WTC11 (cell line): Measurements from ENCODE around the gene RNASE12. TPM values are rescaled to one million over a fixed set of nuclear protein-coding genes. Genes with fewer than 3 reads are reported as not detected.

ENCODE experiments used
- ATAC-seq: fragments of 200-7000 bp; cut with Tn5 transposase; 2 replicates; pipeline ENCODE4 v1.10.0; 2021; ENCODE audit warnings: mild to moderate bottlenecking, moderate library complexity
- CTCF ChIA-PET: fragments of 300-600 bp; sonication (Branson Sonifier 250); formaldehyde crosslinking; loops from one replicate; lab custom pipeline; 2021; ENCODE audit warnings: antibody characterized with exemption; lab: Charles Lee
- POLR2A ChIA-PET: fragments of 350-600 bp; sonication (Branson Sonifier 250); formaldehyde crosslinking; loops from one replicate; lab custom pipeline; 2021; ENCODE audit warnings: antibody characterized with exemption; lab: Charles Lee
- DNase-seq: peaks from one replicate; pipeline ENCODE4 v3.0.0; 2021; ENCODE audit warnings: low spot score
- H3K27ac Mint-ChIP-seq: 2 replicates; pipeline ENCODE4 v1.8.0; 2021; ENCODE audit warnings: mixed read lengths
- H3K27me3 Mint-ChIP-seq: 2 replicates; pipeline ENCODE4 v1.8.0; 2021; ENCODE audit warnings: low read depth, mild to moderate bottlenecking, moderate library complexity, mixed read lengths
- H3K36me3 Mint-ChIP-seq: 2 replicates; pipeline ENCODE4 v1.8.0; 2021; ENCODE audit warnings: mixed read lengths
- H3K4me1 Mint-ChIP-seq: 2 replicates; pipeline ENCODE4 v1.8.0; 2022; ENCODE audit warnings: mixed read lengths
- H3K4me3 Mint-ChIP-seq: 2 replicates; pipeline ENCODE4 v1.8.0; 2021; ENCODE audit warnings: mild to moderate bottlenecking, moderate library complexity, mixed read lengths
- H3K9me3 Mint-ChIP-seq: 2 replicates; pipeline ENCODE4 v1.8.0; 2021; ENCODE audit warnings: mixed read lengths
- ATF1 ChIP-seq: sonication (generic); formaldehyde crosslinking; IDR thresholded peaks from 2 replicates; pipeline ENCODE4 v1.8.1; 2023; ENCODE audit warnings: mild to moderate bottlenecking, moderate library complexity, missing genetic modification reagents
- CBFB ChIP-seq: sonication (generic); formaldehyde crosslinking; IDR thresholded peaks from 2 replicates; pipeline ENCODE4 v1.8.1; 2022; ENCODE audit warnings: mild to moderate bottlenecking, low read depth, missing genetic modification reagents
- CREB1 ChIP-seq: sonication (generic); formaldehyde crosslinking; IDR thresholded peaks from 2 replicates; pipeline ENCODE4 v1.8.0; 2023; ENCODE audit warnings: mild to moderate bottlenecking, missing genetic modification reagents
- ELF4 ChIP-seq: sonication (generic); formaldehyde crosslinking; IDR thresholded peaks from 2 replicates; pipeline ENCODE4 v1.8.1; 2022; ENCODE audit warnings: low read depth, mild to moderate bottlenecking, moderate library complexity, missing genetic modification reagents
- EMX1 ChIP-seq: fragments of 250-450 bp; sonication (Bioruptor Pico); IDR thresholded peaks from 2 replicates; pipeline ENCODE4 v1.8.0; 2021; ENCODE audit warnings: mild to moderate bottlenecking
- ERG ChIP-seq: fragments of 250-450 bp; sonication (Bioruptor Pico); IDR thresholded peaks from 2 replicates; pipeline ENCODE4 v1.8.0; 2021; ENCODE audit warnings: mild to moderate bottlenecking
- HMGA2 ChIP-seq: fragments of 250-450 bp; sonication (Bioruptor Pico); IDR thresholded peaks from 2 replicates; pipeline ENCODE4 v1.4.0; 2021; ENCODE audit warnings: mild to moderate bottlenecking, moderate library complexity
- IRF2 ChIP-seq: sonication (generic); formaldehyde crosslinking; IDR thresholded peaks from 2 replicates; pipeline ENCODE4 v1.8.0; 2022; ENCODE audit warnings: low read depth, missing genetic modification reagents, borderline replicate concordance
- MXD4 ChIP-seq: fragments of 250-450 bp; sonication (Bioruptor Pico); IDR thresholded peaks from 2 replicates; pipeline ENCODE4 v1.8.0; 2021; ENCODE audit warnings: mild to moderate bottlenecking, moderate library complexity, borderline replicate concordance
- NFYB ChIP-seq: sonication (generic); formaldehyde crosslinking; conservative IDR thresholded peaks from 2 replicates; pipeline ENCODE4 v1.8.0; 2022; ENCODE audit warnings: low read depth, missing genetic modification reagents
- PRRX2 ChIP-seq: fragments of 250-450 bp; sonication (Bioruptor Pico); IDR thresholded peaks from 2 replicates; pipeline ENCODE4 v1.8.0; 2021; ENCODE audit warnings: mild to moderate bottlenecking
- RELA ChIP-seq: sonication (generic); formaldehyde crosslinking; IDR thresholded peaks from 2 replicates; pipeline ENCODE4 v1.8.1; 2022; ENCODE audit warnings: missing genetic modification reagents, mild to moderate bottlenecking, borderline replicate concordance
- RORB ChIP-seq: fragments of 250-450 bp; sonication (Bioruptor Pico); IDR thresholded peaks from 2 replicates; pipeline ENCODE4 v1.9.0; 2021; ENCODE audit warnings: mild to moderate bottlenecking
- TEAD4 ChIP-seq: sonication (generic); formaldehyde crosslinking; IDR thresholded peaks from 2 replicates; pipeline ENCODE4 v1.8.0; 2022; ENCODE audit warnings: mild to moderate bottlenecking, missing genetic modification reagents
- TP53 ChIP-seq: sonication (generic); formaldehyde crosslinking; IDR thresholded peaks from 2 replicates; pipeline ENCODE4 v1.8.1; 2023; ENCODE audit warnings: mild to moderate bottlenecking, missing genetic modification reagents
- ZBTB21 ChIP-seq: sonication (generic); formaldehyde crosslinking; IDR thresholded peaks from 2 replicates; pipeline ENCODE4 v1.8.1; 2023; ENCODE audit warnings: mild to moderate bottlenecking, missing genetic modification reagents, borderline replicate concordance
- ZNF138 ChIP-seq: sonication (generic); formaldehyde crosslinking; conservative IDR thresholded peaks from 2 replicates; pipeline ENCODE4 v1.8.1; 2022; ENCODE audit warnings: mild to moderate bottlenecking, moderate library complexity, missing genetic modification reagents
- ZNF281 ChIP-seq: sonication (generic); formaldehyde crosslinking; IDR thresholded peaks from 2 replicates; pipeline ENCODE4 v1.8.0; 2023; ENCODE audit warnings: mild to moderate bottlenecking, missing genetic modification reagents
- ZNF423 ChIP-seq: fragments of 250-450 bp; sonication (Bioruptor Pico); IDR thresholded peaks from 2 replicates; pipeline ENCODE4 v2.1.2; 2022; ENCODE audit warnings: mild to moderate bottlenecking, moderate library complexity
- total RNA-seq: library from RNA; stranded (reverse); gene quantifications from 3 replicates; pipeline ENCODE4 v1.2.3, GENCODE V29; 2021
- TF ChIP-seq, protein P1 (sequence below): sonication (generic); formaldehyde crosslinking; IDR thresholded peaks from 2 replicates; pipeline ENCODE4 v1.8.1; 2022; ENCODE audit warnings: missing genetic modification reagents, borderline replicate concordance
- TF ChIP-seq, protein P2 (sequence below): sonication (generic); formaldehyde crosslinking; conservative IDR thresholded peaks from 2 replicates; pipeline ENCODE4 v1.8.1; 2022; ENCODE audit warnings: mild to moderate bottlenecking, missing genetic modification reagents
- TF ChIP-seq, protein P3 (sequence below): sonication (generic); formaldehyde crosslinking; IDR thresholded peaks from 2 replicates; pipeline ENCODE4 v1.8.0; 2022; ENCODE audit warnings: mild to moderate bottlenecking, missing genetic modification reagents

The RNASE12 gene
- total RNA-seq, 1 experiment from 2014 or later: not detected

DNA sequence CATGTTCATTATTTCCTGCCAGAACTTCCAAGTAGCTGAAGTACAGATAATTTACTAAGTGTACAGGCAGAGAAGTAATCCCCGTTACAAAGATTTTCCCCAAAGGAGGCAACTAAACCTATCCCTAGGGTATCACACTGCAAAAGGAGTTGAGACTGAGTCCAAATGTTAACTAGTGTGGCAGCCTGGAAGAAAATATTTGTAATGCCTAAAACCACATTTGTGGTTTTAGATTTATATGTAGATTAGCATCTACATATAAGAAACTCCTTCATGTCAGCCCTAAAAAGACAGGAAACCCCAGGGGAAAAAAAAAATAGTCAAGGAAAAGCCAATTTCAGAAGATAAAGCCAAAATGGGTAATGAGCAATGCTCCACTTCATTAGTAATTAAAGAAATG, 1.4 kb upstream of the RNASE12 start:
- POLR2A ChIA-PET: no interaction called here
- DNase-seq: no peak
- Mint-ChIP-seq H3K4me1 (peaks cover 2% of the 10 kb centered on the region), H3K9me3 (no peaks in the 10 kb centered on the region), H3K27ac (no peak overlapping the region), H3K27me3 (no peaks in the 10 kb centered on the region; the same call in 1 of the 2 replicates), H3K36me3 (no peaks in the 10 kb centered on the region), H3K4me3 (no peak overlapping the region)
- TF ChIP-seq CREB1 (CRISPR knock-in tag) (no peak), ZBTB21 (CRISPR knock-in tag) (no peak), ZNF138 (no peak), ERG (CRISPR knock-in tag) (no peak), MXD4 (no peak), ZNF423 (CRISPR knock-in tag) (no peak)
- TF ChIP-seq, protein P1, sequence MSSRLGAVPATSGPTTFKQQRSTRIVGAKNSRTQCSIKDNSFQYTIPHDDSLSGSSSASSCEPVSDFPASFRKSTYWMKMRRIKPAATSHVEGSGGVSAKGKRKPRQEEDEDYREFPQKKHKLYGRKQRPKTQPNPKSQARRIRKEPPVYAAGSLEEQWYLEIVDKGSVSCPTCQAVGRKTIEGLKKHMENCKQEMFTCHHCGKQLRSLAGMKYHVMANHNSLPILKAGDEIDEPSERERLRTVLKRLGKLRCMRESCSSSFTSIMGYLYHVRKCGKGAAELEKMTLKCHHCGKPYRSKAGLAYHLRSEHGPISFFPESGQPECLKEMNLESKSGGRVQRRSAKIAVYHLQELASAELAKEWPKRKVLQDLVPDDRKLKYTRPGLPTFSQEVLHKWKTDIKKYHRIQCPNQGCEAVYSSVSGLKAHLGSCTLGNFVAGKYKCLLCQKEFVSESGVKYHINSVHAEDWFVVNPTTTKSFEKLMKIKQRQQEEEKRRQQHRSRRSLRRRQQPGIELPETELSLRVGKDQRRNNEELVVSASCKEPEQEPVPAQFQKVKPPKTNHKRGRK (CRISPR knock-in tag): no peak
- ATAC-seq: no peak
- CTCF ChIA-PET: no interaction called here

- no peak for DNase-seq
- H3K4me3 Mint-ChIP-seq: no peak within 1 kb of the TSS
- TF ChIP-seq TEAD4 (CRISPR knock-in tag) (no peak), HMGA2 (no peak), PRRX2 (CRISPR knock-in tag) (no peak), ZNF281 (CRISPR knock-in tag) (no peak), IRF2 (CRISPR knock-in tag) (no peak), RELA (CRISPR knock-in tag) (no peak), ELF4 (no peak), MXD4 (no peak), RORB (CRISPR knock-in tag) (no peak), CBFB (CRISPR knock-in tag) (no peak), TP53 (CRISPR knock-in tag) (no peak), ATF1 (no peak), NFYB (CRISPR knock-in tag) (no peak), EMX1 (no peak)
- TF ChIP-seq, protein P2, sequence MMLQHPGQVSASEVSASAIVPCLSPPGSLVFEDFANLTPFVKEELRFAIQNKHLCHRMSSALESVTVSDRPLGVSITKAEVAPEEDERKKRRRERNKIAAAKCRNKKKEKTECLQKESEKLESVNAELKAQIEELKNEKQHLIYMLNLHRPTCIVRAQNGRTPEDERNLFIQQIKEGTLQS (CRISPR knock-in tag): no peak
- TF ChIP-seq, protein P1 (CRISPR knock-in tag): no peak
- TF ChIP-seq, protein P3, sequence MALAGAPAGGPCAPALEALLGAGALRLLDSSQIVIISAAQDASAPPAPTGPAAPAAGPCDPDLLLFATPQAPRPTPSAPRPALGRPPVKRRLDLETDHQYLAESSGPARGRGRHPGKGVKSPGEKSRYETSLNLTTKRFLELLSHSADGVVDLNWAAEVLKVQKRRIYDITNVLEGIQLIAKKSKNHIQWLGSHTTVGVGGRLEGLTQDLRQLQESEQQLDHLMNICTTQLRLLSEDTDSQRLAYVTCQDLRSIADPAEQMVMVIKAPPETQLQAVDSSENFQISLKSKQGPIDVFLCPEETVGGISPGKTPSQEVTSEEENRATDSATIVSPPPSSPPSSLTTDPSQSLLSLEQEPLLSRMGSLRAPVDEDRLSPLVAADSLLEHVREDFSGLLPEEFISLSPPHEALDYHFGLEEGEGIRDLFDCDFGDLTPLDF (CRISPR knock-in tag): no peak
- TF ChIP-seq, all 79 proteins: peak for 0
- CTCF ChIA-PET: interaction anchor here (0.7 to 1.6 kb wide), 3 partner anchors 19 to 100 kb away, joined by 3 to 4 read pairs (median 3); no protein-coding TSS in a partner anchor
- Mint-ChIP-seq H3K27me3 (no peaks in the 10 kb centered on the region; the same call in 1 of the 2 replicates), H3K36me3 (no peaks in the 10 kb centered on the region), H3K27ac (no peak within 1 kb of the TSS), H3K4me1 (peaks cover 37% of the 10 kb centered on the region), H3K9me3 (no peaks in the 10 kb centered on the region)
- POLR2A ChIA-PET: no interaction called here
- no peak for ATAC-seq
Measured at GRCh38 chr14:20587489-20588154, 3.6 kb downstream of the RNASE12 start, which contains the start of gene RNASE11. TSS of gene RNASE11 (minus strand) at chr14:20588001.
